Gastrocnemius medialis (tissue), 4 donors: ENCODE data around the gene PATJ. TPM values are rescaled to one million over a fixed set of nuclear protein-coding genes. Genes with fewer than 3 reads are reported as not detected.
"Not testable (repeated sequence)": the region's sequence is repeated elsewhere in the genome, so short reads cannot be mapped to it uniquely, and the experiment has no call there.

Source experiments
- ATAC-seq, 2 donors: fragments of 150-250 bp; one replicate each; pipeline ENCODE4 v1.9.1; 2016
- DNase-seq, 2 donors: peaks; one replicate each; pipeline ENCODE4 v3.0.0-alpha.2; 2019
- H3K27ac ChIP-seq, 4 donors: fragments of 200-600 bp; sonication (generic); 1 replicate in 1 of 4; 2 replicates in 3 of 4; pipeline ENCODE4 v1.5.1; 2016 to 2018; ENCODE audit warnings: mild to moderate bottlenecking in 2 of 4, moderate library complexity in 1 of 4
- H3K27me3 ChIP-seq, 3 donors: fragments of 200-600 bp; sonication (generic) in 2 of 3; 1 replicate in 1 of 3; 2 replicates in 2 of 3; pipeline versions ENCODE4 v1.5.1 to v1.6.0; 2016 to 2019; ENCODE audit warnings: mild to moderate bottlenecking in 1 of 3, moderate library complexity in 1 of 3
- H3K36me3 ChIP-seq, 2 donors: fragments of 200-600 bp; sonication (generic) in 1 of 2; one replicate each; pipeline ENCODE4 v1.5.1; 2017 to 2018
- H3K4me1 ChIP-seq, 2 donors: fragments of 200-600 bp; sonication (generic) in 1 of 2; one replicate each; pipeline ENCODE4 v1.5.1; 2016 to 2017; ENCODE audit warnings: mild to moderate bottlenecking in 2 of 2
- H3K4me3 ChIP-seq, 4 donors: fragments of 200-600 bp; sonication (generic) in 3 of 4; 1 replicate in 1 of 4; 2 replicates in 3 of 4; pipeline ENCODE4 v1.5.1; 2016 to 2019; ENCODE audit warnings: mild to moderate bottlenecking in 2 of 4
- H3K9me3 ChIP-seq, 3 donors: fragments of 200-600 bp; sonication (generic) in 2 of 3; 1 replicate in 1 of 3; 2 replicates in 2 of 3; pipeline ENCODE4 v1.5.1; 2016 to 2019
- CTCF ChIP-seq, 5 experiments: fragments of 450-650 bp in 3 of 5; fragments of 200-600 bp in 2 of 5; sonication (generic) in 2 of 5; IDR thresholded peaks in 4 of 5; conservative IDR thresholded peaks in 1 of 5; 1 replicate in 4 of 5; 2 replicates in 1 of 5; pipeline ENCODE4 v1.5.1; 2016 to 2019; ENCODE audit warnings: antibody characterized with exemption in 5 of 5, mild to moderate bottlenecking in 3 of 5, moderate library complexity in 3 of 5
- POLR2A ChIP-seq, 2 donors: fragments of 450-650 bp; IDR thresholded peaks; one replicate each; pipeline ENCODE4 v1.6.1; 2017; ENCODE audit warnings: antibody characterized with exemption in 2 of 2, mild to moderate bottlenecking in 2 of 2, moderate library complexity in 2 of 2
- in situ Hi-C, 4 donors: fragments of 200-750 bp; cut with MboI; loops; one replicate each; pipeline versions ENCODE4 v1.15.0 to v1.8.0; 2017; ENCODE audit warnings: low sequenced_read_pairs in 4 of 4
- intact Hi-C: fragments of 100-400 bp; cut with DNase I; formaldehyde crosslinking; loops from one replicate; pipeline ENCODE4 v1.15.1; 2023; ENCODE audit warnings: low total_unique reads
- total RNA-seq, 4 donors: library from RNA; depleted of rRNA; stranded (reverse); fragments of >200 nt; gene quantifications; one replicate each; pipeline versions ENCODE4 v1.1.0 to v1.2.3, GENCODE V29; 2016

The PATJ gene
- total RNA-seq, 4 donors from 2014 or later: 19.3 to 44.8 (median 26.0) TPM

GRCh38 chr1:61842863-61843514 lies 100.7 kb downstream of the PATJ start:
- Histone ChIP-seq H3K4me1 (peaks cover 12 to 15% of the 10 kb centered on the region in 2 donors), H3K27me3 (no peaks in the 10 kb centered on the region), H3K9me3 (no peaks in the 10 kb centered on the region), H3K4me3 (no peak overlapping the region), H3K27ac (no peak overlapping the region), H3K36me3 (no peaks in the 10 kb centered on the region)
- intact Hi-C loops (no loop called here), in situ Hi-C loops (loop anchor here in 2 of 4 donors (10.0 to 25.0 kb wide), 3 partner anchors 798 to 868 kb away; no protein-coding TSS in a partner anchor)
- no peak for ATAC-seq
- TF ChIP-seq POLR2A (IDR thresholded peaks at IDR 0.05): no peak
- no peak for TF ChIP-seq CTCF (IDR thresholded peaks at IDR 0.05 in 4 of 5, conservative IDR thresholded peaks at IDR 0.05 in 1 of 5)
- no peak for DNase-seq

- Histone ChIP-seq H3K27me3 (no peaks in the 10 kb centered on the region), H3K4me3 (no peak overlapping the region), H3K9me3 (no peaks in the 10 kb centered on the region), H3K27ac (no peak overlapping the region), H3K36me3 (no peaks in the 10 kb centered on the region), H3K4me1 (peaks cover 11 to 12% of the 10 kb centered on the region in 2 donors)
- in situ Hi-C loops: loop anchor here in 2 of 4 donors (10.0 to 25.0 kb wide), 3 partner anchors 799 to 869 kb away; no protein-coding TSS in a partner anchor
- TF ChIP-seq CTCF (IDR thresholded peaks at IDR 0.05 in 4 of 5, conservative IDR thresholded peaks at IDR 0.05 in 1 of 5): no peak
- no peak for TF ChIP-seq POLR2A (IDR thresholded peaks at IDR 0.05)
- no peak for DNase-seq
- intact Hi-C loops: no loop called here
- ATAC-seq: no peak
Observed at GRCh38 chr1:61844006-61844405, 101.7 kb downstream of the PATJ start.

- H3K36me3 ChIP-seq, H3K4me1 ChIP-seq, H3K9me3 ChIP-seq, H3K27ac ChIP-seq, H3K27me3 ChIP-seq, ATAC-seq, intact Hi-C loops, DNase-seq, H3K4me3 ChIP-seq: not testable (repeated sequence)
- in situ Hi-C loops: loop anchor here in 2 of 4 donors (10.0 to 25.0 kb wide), 3 partner anchors 800 to 870 kb away; no protein-coding TSS in a partner anchor
Observed at GRCh38 chr1:61844664-61845063, 102.4 kb downstream of the PATJ start.

GRCh38 chr1:61851235-61851634 lies 109.0 kb downstream of the PATJ start:
- TF ChIP-seq CTCF (IDR thresholded peaks at IDR 0.05 in 4 of 5, conservative IDR thresholded peaks at IDR 0.05 in 1 of 5): no peak
- TF ChIP-seq POLR2A (IDR thresholded peaks at IDR 0.05): no peak
- intact Hi-C loops: loop anchor here (2.0 to 10.0 kb wide), 5 partner anchors 106 to 1874 kb away; partner anchors contain the start of gene PATJ
- no peak for ATAC-seq
- H3K4me1 ChIP-seq: peaks cover 0 to 5% of the 10 kb centered on the region in 2 donors
- DNase-seq: no peak
- H3K36me3 ChIP-seq: no peaks in the 10 kb centered on the region
- in situ Hi-C loops: loop anchor here in 3 of 4 donors (25.0 kb wide), 2 partner anchors 814 to 1014 kb away; no protein-coding TSS in a partner anchor
- no peak overlapping the region for H3K4me3 ChIP-seq
- no peaks in the 10 kb centered on the region for H3K9me3 ChIP-seq
- H3K27me3 ChIP-seq: no peaks in the 10 kb centered on the region
- no peak overlapping the region for H3K27ac ChIP-seq

- no peaks in the 10 kb centered on the region for H3K9me3 ChIP-seq
- ATAC-seq (peak; percentile 78 to 83), DNase-seq (no peak)
- peaks cover 0 to 8% of the 10 kb centered on the region in 2 donors for H3K4me1 ChIP-seq
- peak in 4 of 5 experiments; percentile 55 to 72 (median 72) for TF ChIP-seq CTCF (IDR thresholded peaks at IDR 0.05 in 4 of 5, conservative IDR thresholded peaks at IDR 0.05 in 1 of 5)
- TF ChIP-seq POLR2A (IDR thresholded peaks at IDR 0.05): no peak
- H3K4me3 ChIP-seq: no peak overlapping the region
- intact Hi-C loops (loop anchor here (2.0 to 10.0 kb wide), 5 partner anchors 107 to 1875 kb away; partner anchors contain the start of gene PATJ), in situ Hi-C loops (loop anchor here in 3 of 4 donors (25.0 kb wide), 2 partner anchors 815 to 1015 kb away; no protein-coding TSS in a partner anchor)
- H3K36me3 ChIP-seq: peaks cover 0 to 4% of the 10 kb centered on the region in 2 donors
- no peaks in the 10 kb centered on the region for H3K27me3 ChIP-seq
- no peak overlapping the region for H3K27ac ChIP-seq
Observed at GRCh38 chr1:61851849-61852669, 109.8 kb downstream of the PATJ start.
